ENCODE measurements around the gene FOXJ1.

Gene FOXJ1

DNA sequence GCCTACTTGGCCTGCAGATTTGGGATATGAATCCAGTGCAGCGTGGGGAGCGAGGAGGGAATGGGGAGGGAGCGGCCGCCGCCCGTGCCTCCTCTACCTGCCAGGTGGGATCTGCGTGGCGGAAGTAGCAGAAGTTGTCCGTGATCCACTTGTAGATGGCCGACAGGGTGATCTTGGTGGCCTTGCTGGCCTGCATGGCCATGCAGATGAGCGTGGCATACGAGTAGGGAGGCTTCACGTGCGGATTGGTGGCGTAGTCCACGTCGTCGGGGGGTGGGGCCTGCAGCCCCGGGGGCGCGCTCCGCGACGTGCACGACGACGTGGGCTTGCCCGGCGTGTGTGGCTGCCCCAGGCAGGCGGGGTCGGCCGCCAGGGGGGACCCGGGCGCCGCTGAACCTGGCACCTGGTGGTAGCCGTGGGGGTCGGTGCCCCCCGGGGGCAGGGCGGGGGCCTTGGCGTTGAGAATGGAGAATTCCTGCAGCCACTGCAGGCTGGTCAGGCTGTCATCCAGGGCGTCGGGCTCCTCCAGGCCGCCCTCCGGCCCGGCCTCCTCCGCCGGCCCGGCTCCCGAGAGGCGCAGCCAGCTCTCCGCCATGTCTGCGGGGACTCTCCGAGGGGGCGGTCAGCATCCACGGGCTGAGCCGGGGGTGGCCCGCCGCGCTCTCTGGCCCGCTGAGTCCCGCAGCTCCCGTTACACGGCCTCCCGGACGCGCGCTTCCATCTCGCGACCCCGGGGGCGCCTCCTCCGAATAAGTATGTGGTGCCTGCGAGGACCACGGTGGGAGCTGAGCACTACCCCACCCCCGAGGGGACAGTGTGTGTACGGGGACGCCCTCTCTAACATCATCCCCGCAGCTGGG is 1.0 kb downstream of the FOXJ1 start:
- DNase-seq = no peak

DNA sequence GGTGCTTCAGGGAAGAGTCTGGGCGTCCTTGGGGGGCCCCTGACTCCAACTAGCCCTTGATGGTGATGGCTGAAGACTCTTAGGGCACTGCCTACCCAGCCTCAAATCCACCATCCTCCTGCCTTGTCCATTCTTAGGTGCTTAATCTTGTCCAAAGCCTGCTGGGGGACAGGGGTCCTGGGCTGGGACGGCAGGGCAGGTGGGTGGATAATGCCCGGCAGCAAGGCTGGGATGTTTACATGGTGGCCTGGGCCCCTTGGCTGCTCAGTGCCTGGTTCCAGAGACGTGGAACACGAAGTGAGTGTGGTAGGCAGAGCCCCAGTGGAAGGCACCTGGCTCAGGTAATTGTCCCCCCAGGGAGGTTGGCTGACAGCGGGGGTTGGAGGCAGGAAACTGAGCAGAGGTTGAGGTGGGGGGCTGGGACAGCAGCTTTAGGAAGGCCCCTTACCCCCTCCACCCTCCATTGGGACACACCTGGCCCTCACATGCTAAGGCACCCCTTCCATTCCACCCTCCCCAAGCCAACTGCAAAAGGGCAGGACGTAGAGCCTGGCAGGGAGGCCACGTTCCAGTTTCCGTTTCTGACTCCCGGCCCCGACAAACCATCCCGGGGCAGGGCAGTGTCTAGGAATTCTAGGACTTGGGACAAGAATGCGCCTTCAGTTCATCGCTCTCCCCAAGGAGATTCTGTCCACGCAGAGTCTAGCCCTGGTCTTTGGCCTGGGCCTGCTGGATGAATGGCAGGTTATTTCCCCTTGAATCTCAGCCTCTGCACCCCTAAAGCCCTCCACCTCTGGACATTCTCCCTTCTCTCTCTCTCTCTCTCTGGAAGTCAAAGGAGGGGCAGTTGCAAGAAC is 1.9 kb downstream of the FOXJ1 start:
- no peak for DNase-seq

DNA sequence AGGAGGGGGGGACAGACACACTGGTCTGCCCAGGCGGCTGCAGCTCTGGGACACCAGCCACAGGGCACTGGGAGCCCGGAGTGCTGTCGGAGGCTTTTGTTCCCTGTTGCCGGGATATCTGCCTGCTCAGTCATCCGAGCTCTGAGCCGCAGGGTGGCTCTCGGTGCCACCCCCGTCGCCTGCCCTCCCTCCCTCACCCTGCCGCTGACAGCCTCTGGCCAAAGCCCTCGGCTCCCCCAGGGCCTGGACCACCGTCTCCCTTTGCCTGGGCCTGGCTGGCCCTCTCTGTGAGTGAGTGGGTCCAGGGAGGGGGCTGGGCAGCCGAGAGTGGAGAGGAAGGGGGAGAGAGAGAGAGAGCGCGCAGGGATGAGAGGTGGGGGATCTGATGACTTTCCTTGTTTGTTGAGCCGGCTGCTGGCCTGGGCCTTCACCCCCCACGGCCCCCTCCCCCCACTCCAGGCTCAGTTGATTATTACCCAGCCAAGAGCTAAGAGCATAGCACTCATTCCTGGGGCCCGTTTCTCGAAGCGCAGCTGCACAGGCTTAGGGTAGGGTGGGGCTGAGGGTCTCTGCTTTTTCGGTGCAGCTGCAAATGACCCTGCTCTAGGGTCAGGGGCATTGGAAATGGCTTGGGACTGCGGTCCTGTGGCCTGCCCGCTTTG is 2.7 kb downstream of the FOXJ1 start:
- DNase-seq = no peak

DNA sequence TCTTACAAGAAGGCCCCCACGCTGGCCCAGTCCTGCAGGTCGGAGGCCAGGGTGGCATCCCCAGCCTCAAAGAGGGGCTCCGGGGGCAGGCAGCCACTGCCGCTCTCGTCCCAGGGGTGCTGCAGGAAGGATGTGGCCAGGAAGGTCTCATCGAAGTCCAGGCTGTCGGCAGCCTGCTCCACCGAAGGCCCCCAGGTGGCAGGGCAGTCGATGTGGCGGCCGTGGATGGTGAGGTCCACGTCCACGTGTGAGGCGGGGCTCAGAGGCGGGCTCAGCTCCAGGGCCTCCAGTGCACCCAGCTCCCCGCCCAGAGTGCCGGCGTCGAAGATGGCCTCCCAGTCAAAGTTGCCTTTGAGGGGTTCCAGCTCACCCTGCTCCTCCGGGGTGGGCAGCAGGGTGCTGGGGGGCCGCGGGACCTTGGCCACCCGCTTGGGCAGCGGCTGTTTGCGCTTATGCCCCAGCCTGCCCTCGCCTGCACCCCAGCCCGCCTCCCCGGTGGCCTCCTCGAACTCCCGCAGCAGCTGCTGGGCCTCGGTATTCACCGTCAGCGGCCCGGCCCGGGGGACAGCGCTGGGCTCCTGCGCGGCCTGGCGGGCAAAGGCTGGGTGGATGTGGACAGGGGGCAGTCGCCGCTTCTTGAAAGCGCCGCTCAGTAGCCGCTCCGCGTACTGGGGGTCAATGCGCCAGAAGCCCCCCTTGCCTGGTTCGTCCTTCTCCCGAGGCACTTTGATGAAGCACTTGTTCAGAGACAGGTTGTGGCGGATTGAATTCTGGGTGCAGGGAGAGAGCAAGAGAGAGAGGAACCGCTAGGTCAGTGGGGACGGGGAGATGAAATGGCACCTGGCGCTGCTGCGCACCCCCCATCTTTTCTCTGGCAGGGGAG is 3.5 kb downstream of the FOXJ1 start:
- DNase-seq = no peak

DNA sequence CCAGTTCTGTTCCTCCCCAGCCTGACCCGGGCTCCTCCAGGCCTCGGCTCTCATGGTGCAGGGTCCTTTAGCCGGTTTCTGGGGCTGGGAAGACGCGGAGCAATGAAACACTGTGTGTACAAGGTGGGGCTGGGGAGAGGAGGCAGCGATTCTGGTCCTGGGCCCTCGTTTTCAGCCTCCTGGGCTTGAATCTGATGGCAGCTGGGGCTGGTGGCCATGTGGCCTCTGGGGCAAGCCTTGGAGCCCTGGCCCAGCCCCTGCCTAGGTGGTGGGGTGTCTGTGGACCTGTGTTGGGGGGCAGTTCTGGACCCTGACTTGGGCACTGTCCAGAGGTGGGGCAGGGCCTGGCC is 4.1 kb downstream of the FOXJ1 start:
- DNase-seq = no peak

DNA sequence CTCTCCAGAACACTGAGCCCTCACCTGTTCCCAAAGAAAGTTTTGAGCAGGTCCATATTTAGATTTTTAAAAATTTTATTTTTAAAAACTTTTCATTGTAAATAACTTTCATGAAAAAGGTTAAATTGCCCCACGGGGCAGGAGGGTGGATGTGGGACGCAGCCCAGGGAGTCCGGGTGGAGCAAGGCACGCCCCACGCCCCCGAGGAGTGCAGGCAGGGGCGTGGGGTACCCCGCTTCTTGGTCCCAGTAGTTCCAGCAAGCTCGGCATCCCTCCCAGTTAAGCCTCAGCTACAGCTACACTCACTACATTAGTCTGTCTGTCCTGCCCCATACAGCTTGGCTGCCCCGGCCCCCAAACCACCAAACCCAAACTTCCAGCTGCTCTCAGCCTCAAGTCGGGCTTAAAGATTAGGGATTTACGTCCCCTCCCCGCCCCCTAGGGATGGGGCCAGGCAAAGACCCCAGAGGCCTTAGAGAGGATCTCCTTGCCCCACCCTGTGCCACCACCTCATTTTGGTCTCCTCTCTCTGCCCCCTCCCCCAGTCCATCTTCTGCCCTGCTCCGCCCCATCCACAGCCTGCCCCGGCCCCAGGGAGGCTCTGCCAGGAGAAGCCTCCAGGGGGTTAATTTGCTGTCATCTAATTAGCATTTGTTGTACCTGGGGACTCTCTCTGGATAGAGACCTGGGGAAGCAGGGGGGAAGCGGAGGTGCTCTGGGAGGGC is 4.6 kb downstream of the FOXJ1 start:
- DNase-seq = no peak

DNA sequence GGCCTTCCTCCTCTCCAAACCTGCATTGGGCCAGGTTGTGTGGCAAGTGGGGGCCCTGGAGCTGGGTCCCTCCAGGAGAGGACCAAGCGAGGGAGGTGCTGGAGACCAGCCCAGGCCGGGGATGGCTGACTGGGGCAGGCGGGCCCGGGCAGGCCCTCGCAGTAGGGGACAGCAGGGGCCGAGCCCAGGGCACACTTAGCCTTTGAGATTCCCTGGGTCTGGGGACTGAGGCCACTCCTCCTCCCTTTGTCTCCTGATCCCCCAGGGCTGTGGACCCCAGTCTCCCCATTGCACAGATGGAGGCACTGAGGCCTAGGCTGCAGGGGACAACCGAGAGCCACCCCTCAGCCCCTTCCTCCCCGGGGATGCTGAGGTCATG is 5.2 kb downstream of the FOXJ1 start:
- DNase-seq = no peak

DNA sequence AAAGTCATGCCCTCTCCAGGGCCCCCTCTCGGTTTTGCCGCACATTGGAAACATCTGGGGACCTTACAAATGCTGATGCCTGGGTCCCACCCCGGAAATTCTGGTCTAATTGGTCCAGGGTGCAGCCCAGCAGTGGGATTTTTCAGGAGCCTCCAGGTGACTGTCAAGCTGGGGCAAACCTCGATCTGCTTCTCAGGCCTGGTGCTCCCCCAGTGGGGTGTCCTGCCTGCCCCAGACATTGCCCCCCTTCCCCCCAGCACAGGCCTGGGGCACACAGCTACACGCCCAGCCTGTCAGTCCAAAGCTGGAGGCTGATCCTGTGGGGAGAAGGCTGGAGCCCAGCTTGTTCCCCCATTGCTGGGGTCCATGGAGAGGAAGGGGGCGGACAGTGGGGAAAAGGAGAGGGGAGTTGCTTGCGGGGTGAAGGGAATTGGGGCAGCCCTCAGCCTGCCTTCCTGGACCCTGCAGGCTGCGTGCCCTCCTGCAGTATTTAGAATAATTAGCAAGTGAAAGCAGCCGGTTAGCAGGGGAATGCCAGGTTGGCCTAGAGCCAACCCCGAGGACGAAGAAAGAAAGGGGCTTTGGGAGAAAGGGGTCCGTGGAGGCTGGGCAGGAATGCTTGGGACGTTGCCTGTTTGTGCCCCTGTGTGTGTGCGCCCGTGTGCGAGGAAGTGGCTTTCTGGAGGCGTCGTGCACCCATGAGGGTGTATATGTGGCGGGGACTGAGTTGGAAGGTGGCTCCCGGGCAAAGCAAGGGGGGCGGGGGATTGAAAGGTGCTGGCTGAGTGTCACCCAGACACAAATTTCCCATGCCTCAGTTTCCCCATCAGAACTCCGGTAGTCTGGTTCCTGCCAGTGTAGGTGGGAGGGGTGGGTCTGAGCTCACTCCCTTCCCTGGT is 5.9 kb downstream of the FOXJ1 start:
- DNase-seq = no peak

DNA sequence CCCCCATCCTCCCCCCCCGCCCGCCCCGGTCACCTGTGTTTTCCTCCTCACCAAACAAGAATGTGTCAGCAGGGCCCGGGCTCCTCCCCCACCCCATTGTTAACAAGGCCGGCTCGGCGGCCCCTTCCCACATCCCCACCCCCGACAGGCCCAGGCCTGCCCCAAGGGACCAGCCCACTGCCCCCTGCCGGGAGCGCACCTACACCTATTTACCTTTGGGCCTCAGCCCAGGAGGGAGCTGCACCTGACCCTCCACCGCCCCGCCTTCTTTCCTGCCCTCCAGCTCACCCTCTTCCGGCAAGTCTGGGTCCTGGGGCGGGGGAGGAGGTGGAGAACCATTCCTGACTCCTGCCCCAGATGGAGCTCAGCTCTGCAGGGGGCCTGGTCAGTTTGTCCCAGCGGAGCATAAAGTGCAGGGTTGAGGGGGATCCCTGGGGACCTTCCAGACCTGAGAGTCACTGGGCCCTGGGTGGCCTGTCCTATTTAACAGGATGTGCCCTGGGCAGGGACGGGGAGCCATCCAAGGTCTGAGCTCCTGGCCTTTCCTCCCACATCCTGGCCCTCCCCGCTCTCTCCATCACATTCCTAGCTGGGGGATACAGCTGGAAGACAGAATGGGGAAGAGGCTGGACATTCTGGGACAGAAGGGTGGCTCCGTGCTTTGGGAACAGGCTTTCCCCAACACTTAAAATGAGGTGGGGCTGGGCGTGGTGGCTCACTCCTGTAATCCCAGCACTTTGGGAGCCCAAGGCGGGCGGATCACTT is 8.3 kb downstream of the FOXJ1 start:
- no peak for DNase-seq

DNA sequence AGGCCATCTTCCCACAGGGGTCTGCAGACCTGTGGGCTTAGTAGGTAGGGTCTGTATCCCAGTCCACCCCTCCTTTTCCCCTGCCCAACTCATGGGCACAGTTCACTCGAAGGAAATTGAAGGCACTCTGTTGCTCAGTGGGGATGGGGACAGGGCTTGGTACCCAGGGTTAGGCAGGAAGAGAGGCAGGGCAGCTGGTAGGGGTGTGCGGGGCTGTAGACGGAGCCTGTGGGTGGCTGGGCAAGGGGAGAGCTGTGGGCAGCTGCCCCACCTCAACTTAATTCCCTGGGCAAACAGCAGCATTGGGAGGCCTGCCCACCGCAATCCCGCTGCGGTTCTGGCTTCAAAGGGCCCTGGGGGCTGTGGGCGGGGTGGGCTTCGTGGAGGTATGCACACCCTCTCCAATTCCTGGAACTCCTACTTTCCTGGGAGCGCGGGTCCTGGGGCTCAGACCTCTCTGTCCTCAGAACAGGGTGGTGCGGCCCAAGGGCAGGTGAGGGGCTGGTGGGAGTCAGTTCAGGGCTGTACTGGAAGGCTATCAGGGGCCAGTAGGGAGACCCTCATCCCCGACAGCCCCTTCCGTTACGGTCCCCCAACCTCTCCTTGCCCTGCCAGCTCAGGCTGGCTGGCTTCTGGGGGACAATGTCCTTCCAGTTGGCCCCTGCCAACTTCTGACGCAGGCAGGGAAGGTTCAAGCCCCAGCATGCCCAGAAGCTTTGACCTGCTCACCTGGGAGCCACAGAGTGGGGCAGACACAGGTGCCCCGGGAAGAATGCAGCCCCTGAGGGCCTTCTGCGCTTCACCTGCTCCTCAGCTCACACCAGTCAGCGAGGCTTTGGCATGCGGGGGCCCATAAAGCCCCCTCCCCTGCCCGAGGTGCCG is 9.1 kb downstream of the FOXJ1 start:
- no peak for DNase-seq

DNA sequence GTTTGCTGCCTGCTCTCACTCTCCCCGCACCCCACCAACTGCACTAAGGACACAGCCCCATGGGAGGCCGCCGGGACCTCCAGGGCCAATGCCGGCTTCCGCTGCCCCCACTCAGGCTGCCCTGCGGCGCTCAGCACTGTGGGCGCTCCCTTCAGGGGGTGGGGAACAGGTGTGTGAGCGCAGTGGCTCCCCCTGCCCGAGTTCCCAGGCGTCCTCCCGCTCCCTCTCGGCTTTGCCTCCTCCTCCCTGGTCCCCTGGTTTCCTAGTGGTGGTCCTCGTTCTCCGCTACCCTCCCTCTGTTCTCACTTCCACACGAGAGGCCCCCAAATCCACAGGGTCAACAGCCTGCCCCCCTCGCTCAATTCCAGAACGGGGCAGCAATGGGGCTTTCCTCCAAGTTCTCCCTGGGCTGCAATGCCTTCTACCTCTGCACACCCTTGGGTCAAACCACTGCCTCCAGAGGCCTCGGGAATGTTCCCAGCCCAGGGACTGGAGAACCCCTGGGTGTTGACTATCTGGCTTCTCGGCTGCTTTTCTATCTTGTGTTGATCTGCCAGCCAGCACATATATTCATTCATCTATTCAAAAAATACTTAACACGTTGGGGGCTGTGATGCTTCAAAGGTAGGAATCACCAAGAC is 9.9 kb downstream of the FOXJ1 start:
- no peak for DNase-seq

DNA sequence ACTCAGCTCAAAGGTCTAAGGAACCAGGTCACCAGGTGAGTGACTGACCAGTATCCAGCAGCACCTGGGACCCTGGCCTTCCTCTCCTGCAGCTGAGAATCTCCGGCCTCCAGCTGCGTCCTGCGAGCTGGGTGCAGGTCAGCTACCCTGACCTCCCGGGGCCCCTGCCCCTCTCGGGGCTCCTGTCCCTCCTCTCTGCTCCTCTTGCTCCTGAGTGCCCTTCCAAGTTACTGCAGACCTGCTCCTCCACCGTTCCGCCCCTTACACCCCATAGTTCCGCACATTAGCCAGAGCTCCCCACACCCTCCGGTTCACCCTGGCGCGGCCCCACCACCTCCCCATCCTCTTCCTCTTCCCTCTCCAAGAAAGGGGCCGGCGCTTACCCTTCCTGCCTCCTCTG is 10.6 kb downstream of the FOXJ1 start:
- DNase-seq = no peak

DNA sequence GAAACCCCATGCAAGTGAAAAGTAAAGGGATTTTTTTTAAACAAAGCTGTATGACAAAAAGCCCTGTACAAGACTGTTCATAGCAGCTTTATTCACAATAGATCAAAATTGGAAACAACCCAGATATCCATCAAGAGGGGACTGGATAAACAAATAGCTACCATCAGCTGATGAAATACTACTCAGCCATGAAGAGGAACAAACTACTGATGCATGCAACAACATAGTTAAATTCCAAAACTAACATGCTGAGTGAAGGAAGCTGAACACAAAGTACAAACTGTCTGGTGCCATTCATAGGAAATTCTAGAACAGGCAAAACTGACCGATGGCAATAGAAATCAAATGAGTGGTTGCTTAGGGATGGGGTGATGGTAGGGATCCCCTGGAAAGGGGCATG is 15.1 kb downstream of the FOXJ1 start:
- no peak for DNase-seq

DNA sequence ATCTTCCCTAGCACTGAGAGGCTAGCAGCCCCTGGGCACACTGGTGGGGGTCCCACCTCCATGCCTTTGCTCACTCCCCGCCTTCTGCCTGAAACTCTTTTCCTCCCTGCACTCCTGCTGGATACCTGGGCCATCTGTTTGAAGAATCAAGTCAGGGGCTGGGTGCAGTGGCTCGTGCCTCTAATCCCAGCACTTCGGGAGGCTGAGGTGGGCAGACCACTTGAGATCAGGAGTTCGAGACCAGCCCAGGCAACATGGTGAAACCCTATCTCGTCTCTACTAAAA is 15.7 kb downstream of the FOXJ1 start:
- no peak for DNase-seq

DNA sequence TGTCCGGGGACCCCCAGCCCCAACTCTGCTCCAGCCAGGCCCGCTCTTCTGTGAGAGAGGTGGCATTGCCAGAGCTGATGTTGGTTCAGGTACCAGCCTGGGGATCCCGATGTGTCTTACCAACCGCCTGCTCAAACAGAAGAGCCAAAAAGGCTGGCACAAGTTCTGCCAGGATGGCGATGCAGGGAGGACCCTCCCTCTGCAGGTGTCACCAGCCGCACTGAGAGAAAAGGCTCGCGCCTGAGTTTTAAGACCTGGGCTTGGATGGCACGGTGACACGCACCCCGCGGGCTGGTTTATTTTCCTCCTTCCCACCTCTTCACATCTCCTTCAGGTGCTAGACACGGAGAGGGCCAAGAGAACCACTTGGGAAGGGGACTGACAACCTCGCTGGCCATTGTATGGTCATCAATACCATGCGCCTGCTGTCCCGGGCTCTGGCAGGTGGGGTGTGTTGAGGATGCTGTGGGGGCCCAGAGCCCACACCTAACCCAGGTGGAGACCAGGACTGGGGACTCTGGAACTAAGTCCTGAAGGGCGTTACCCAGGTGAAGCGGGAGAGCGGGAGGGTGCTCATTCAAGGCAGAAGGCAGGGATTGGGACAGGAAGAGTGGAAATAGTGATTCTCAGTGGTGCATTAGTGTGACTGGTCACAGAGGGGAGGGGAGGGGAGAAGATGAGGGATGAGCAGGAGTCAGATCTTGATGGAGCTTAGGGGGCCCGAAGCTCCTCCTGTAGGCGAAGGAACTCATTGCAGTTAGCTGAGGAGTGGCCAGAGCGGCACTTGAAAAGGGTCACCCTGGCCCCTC is 16.3 kb downstream of the FOXJ1 start:
- no peak for DNase-seq

DNA sequence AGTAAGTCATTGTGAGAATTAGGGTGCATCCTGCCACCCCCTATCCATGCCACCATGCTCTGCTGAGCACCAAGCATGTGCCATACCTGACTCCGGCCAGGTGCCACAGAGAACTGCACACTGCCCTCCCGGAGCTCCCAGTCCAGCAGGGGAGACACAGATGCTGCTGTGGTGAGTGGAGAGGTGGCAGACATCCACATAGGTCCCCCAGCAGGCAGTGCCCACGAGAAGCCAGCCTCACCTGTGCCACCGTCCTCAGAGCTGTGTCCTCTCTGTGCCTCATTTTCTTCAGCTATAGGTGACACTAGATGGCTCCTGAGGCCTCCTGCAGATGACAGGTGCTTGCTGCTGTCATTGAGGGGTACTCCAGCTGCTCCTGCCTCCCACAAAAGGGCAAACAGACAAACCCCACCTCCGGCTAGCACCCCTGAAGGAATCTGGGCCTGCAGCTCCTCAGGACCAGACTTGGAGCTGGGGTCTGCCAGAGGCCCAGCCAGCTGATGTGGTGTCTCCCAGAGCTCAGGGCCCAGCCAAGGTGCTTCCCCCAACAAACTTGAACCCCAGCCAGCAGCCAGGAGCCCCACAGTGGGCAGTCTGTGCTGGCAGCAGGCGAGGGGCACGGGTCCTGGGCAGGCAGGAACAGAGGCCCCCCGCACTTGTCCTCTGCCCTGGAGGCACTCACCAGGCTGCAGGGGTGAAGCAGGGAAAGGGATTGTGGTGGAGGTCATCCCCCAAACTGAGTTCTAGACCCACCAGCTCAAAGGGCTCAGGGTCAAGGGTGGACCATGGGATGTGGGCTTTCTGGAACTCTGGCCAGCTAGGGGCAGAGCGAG is 17.1 kb downstream of the FOXJ1 start:
- no peak for DNase-seq

DNA sequence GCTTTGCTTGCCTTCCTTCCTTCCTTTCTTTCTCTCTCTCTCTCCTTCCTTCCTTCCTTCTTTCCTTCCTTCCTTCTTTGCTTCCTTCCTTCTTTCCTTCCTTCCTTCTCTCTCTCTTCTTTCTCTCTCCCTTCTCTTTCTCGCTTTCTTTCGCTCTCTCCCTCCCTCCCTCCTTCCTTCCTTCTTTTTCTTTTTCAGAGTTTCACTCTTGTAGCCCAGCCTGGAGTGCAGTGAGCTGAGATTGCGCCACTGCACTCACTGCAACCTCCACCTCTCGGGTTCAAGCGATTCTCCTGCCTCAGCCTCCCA is 17.9 kb downstream of the FOXJ1 start:
- DNase-seq = no peak

Measured in NCI-H187 treated with DMSO at 0.1 percent for 48 hours (cell line).